Measurements from ENCODE around the gene UBE3C.
"Not testable (repeated sequence)": the region's sequence is repeated elsewhere in the genome, so short reads cannot be mapped to it uniquely, and the experiment has no call there.

UBE3C gene

GRCh38 chr7:157138424-157139110 is at the start of gene UBE3C:
Gene UBE3C, plus strand, starts transcription at chr7:157138926. Its CDS starts 347 bp downstream, at chr7:157139273.
- DNase-seq, result peak; percentile 83

DNA sequence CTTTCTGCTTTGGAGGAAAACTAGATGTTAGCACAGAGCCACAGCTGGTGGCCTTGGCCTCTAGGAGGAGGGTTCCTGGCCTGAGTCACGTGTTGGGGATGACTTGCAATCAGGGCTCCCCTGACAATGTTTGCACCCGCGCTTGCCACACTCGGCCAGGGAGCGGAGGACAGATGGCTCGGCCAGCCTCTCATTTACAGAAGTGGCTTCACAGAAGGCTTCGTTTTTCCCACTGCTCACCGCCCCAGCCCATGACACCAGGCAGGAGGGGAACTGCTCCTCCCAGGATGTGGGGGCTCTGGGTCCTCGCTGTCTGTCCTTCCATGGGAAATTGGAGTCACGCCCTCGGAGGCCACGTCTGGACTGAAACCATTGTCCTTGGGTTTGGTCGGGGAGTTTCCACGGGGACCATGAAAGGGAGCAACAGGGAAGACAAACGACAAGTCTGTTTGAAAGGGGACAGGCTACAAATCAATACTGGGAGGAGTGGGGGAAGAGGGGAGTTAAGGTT is 49.6 kb upstream of the UBE3C start:
- no peak for DNase-seq

DNA sequence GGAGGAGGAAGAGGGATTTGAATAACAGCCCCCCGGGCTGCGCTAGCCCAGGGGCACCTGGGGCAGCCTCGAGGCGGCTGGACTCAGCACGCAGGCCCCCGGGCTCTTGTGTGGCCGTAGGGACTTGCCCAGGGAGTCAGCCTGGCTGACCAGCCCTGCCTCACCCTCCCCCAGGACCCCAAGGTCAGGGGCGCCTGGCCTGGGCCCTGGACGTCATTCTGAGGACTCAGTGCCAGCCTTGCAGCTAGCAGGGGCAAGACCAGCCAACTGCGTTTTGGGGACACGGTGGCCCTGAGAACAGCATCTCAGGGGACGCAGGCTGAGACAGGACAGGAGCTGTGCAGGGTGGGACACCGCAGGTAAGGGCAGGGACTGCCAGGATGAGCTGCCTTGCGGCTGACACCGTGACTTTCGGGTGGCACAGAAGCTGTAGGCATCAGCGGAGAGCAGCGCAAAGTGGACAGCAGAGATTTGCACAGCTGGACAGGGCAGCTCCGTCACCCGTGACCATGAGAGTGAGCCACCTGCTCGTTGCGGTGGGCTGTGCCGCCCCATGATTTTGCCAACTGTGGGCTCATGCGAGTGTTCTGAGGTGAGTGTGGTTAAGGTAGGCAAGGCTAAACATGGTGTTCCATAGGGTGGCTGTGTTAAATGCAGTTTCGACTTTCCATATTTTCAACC is 48.1 kb upstream of the UBE3C start:
- no peak for DNase-seq

- DNase-seq, result no peak
Observed at GRCh38 chr7:157096286-157097055, 42.3 kb upstream of the UBE3C start.

DNA sequence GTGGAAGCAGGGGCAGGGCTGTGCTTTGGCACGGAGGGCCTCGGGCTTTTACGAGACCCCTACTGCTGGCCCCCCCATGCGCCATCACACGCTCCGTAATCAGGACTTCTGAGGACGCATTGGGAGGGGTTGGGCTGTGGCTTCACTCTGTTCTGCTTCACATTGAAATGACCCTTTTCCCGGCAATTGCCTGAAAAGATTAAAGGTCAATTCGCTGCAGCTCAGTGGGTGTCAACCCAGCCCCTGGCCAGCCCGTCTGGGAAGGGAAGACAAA is 41.7 kb upstream of the UBE3C start:
- no peak for DNase-seq

- no peak for DNase-seq
Observed at GRCh38 chr7:157097569-157097968, 41.2 kb upstream of the UBE3C start.

DNA sequence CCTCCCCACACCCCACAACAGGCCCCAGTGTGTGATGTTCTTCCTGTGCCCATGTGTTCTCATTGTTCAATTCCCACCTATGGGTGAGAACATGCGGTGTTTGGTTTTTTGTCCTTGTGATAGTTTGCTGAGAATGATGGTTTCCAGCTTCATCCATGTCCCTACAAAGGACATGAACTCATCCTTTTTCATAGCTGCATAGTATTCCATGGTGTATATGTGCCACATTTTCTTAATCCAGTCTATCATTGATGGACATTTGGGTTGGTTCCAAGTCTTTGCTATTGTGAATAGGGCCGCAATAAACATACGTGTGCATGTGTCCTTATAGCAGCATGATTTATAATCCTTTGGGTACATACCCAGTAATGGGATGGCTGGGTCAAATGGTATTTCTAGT is 38.7 kb upstream of the UBE3C start:
- DNase-seq, result not testable (repeated sequence)

- not testable (repeated sequence) for DNase-seq
Observed at GRCh38 chr7:157103641-157104040, 35.1 kb upstream of the UBE3C start.

DNA sequence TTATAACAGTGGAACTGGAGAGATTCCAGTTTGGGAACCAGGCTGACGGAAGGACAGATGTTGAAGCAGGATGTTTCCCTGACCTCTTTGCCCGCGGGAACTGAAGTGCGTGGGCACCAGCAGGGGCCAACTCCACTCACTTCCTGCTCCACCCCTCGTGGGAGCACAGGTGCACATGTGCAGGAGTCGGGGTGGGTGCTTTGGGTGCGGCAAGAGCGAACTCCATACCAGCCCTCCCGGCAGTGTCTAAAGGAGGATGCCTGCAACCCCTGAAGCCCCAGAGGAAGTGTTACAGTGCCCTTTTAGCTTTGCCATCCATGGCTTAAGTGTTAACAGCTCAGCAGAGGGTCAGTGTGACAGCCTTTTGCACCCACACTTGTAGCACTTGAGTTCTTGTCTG is 27.4 kb upstream of the UBE3C start:
- DNase-seq, result no peak

- DNase-seq, result no peak
Observed at GRCh38 chr7:157112706-157113105, 26.0 kb upstream of the UBE3C start.

DNA sequence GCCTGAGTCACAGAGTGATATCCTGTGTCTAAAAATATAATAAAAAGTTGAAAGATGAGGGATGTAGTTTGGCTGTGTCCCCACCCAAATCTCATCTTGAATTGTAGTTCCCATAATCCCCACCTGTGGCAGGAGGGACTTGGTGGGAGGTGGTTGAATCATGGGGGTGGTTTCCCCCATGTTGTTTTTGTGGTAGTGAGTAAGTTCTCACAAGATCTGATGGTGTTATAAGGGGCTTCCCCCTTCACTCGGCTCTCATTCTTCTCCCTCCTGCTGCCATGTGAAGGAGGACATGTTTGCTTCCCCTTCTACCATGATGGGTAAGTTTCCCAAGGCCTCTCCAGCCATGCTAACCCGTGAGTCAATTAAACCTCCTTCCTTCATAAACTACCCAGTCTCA is 25.1 kb upstream of the UBE3C start:
- DNase-seq, result no peak

- DNase-seq, result no peak
Observed at GRCh38 chr7:157116762-157117161, 22.0 kb upstream of the UBE3C start.

GRCh38 chr7:157117796-157118195 is 20.9 kb upstream of the UBE3C start:
- DNase-seq, result no peak

- DNase-seq, result no peak
Observed at GRCh38 chr7:157120181-157120580, 18.5 kb upstream of the UBE3C start.

GRCh38 chr7:157121184-157121715 is 17.5 kb upstream of the UBE3C start:
- no peak for DNase-seq

- no peak for DNase-seq
Observed at GRCh38 chr7:157122800-157123495, 15.8 kb upstream of the UBE3C start.

GRCh38 chr7:157124690-157125089 is 14.0 kb upstream of the UBE3C start:
- no peak for DNase-seq

GRCh38 chr7:157125376-157126223 is 13.1 kb upstream of the UBE3C start:
- no peak for DNase-seq

GRCh38 chr7:157126921-157127320 is 11.8 kb upstream of the UBE3C start:
- DNase-seq, result no peak

- no peak for DNase-seq
Observed at GRCh38 chr7:157129200-157129599, 9.5 kb upstream of the UBE3C start.

DNA sequence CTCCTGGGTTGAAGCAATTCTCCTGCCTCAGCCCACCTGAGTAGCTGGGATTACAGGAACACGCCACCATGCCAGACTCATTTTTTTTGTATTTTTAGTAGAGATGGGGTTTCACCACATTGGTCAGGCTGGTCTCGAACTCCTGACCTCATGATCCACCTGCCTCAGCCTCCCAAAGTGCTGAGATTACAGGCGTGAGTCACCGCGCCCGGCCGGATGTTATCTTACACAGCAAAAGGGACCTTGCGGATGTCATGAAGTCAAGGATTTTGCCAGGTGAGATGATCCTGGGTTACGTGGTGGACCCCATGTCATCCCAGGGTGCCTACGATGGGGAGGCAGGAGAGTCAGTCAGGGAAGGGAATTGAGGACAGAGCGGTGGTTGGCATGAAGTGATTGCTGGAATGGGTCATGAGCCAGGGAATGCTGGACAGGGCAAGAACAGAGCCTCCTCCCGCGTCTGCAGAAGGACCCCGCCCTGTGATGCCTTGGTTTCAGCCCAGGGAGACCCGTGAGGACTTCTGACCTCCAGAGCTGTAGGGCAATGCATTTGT is 8.7 kb upstream of the UBE3C start:
- DNase-seq, result no peak

DNA sequence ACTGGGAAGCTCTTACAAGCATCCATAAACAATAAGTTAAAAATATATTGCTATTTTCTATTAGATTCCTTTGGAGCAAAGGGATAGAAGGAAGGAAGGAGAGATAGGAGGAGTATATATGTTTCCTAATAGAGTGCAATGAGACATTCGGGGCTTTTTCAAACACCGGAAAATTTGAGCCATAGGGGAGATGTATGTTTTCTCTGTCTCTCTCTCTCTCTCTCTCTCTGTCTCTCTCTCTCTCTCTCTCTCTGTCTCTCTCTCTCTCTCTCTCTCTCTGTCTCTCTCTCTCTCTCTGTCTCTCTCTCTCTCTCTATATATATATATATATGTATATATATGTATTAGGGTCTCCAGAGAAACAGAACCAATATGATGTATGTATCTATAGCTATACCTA is 7.9 kb upstream of the UBE3C start:
- DNase-seq, result not testable (repeated sequence)
